SK-N-SH (cell line): ENCODE measurements around the gene SEMA3F.
A peak's percentile ranks its signal among the peaks of the same experiment; 100 is the strongest.

Experiments
- CTCF ChIP-seq: fragments of 200-600 bp; sonication (generic); IDR thresholded peaks from 2 replicates; pipeline ENCODE4 v1.6.1; 2017; ENCODE audit warnings: antibody characterized with exemption, mild to moderate bottlenecking, moderate library complexity
- EP300 ChIP-seq, 2 experiments: IDR thresholded peaks; 2 replicates each; pipeline versions ENCODE4 v1.4.0 to v1.6.1; 2012; ENCODE audit warnings: borderline replicate concordance in 1 of 2, low read depth in 1 of 2, low read length in 1 of 2
- GABPA ChIP-seq: IDR thresholded peaks from 2 replicates; pipeline ENCODE4 v1.4.0; 2012; ENCODE audit warnings: low read depth, mild to moderate bottlenecking
- GATA2 ChIP-seq: sonication (generic); formaldehyde crosslinking; IDR thresholded peaks from 2 replicates; pipeline ENCODE4 v1.5.0; 2020; ENCODE audit warnings: mild to moderate bottlenecking, missing genetic modification reagents
- MEF2A ChIP-seq: IDR thresholded peaks from 2 replicates; pipeline ENCODE4 v1.4.0; 2012; ENCODE audit warnings: low read depth, borderline replicate concordance
- MXI1 ChIP-seq: IDR thresholded peaks from 2 replicates; pipeline ENCODE4 v1.6.1; 2012; ENCODE audit warnings: mild to moderate bottlenecking, low read depth, low read length, improper control_type of control experiment
- NRF1 ChIP-seq: IDR thresholded peaks from 2 replicates; pipeline ENCODE4 v1.6.1; 2012; ENCODE audit warnings: low read depth, mild to moderate bottlenecking, low read length
- POLR2AphosphoS5 ChIP-seq: IDR thresholded peaks from 2 replicates; pipeline ENCODE4 v1.6.1; 2012; ENCODE audit warnings: low read depth, low read length
- RCOR1 ChIP-seq: fragments of 150-350 bp; IDR thresholded peaks from 2 replicates; pipeline ENCODE4 v1.6.1; 2017; ENCODE audit warnings: antibody characterized with exemption, low read length
- USF1 ChIP-seq: IDR thresholded peaks from 2 replicates; pipeline ENCODE4 v1.4.0; 2012; ENCODE audit warnings: low read depth, borderline replicate concordance
- TF ChIP-seq, protein P1 (sequence below): IDR thresholded peaks from 2 replicates; pipeline ENCODE4 v1.6.1; 2012; ENCODE audit warnings: mild to moderate bottlenecking, low read depth, low read length, moderate library complexity

DNA sequence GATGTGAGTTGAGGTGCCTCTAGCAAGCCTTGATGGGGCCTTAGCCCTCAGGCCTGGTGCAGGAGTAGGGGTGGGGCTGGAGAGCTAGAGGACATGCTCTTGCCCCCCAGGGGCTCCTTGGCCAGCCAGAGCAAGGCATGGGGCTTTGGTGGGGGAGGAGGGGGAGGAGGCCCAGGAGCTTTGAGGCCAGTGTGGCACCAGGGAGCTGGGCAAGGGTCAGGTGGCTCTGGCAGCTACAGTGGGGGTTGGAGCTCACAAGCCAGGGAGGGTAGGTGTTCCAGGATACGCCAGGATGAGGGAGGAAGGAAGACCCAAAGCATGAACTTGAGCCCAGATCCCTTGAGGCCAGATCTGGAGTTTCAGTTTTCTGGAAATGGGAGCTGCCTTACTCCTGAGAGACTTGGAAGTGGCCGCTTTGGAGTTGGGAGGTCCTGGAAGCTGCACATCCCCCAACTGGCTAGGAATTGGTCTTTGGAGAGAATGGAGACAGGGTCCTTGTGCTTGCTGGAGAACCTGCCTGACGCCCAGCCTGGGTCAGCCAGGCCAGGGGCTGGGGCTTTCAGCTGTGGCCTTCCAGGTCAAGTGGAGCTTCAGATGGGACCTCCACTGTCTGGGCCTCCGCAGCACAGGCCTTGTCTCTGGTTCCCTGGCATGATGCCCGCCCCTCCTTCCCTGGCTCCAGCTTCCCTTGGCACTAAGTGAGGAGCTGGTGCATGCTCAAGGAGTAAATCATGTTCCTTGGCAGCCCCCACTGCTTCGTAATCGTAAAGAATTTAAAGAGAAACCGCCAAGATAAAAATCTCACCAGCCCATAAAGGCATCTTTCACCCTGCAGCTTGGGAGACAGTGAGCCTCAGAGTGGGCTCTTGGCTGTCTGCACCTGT, 8.7 kb downstream of the SEMA3F start:
- TF ChIP-seq NRF1 (no peak), GABPA (no peak), GATA2 (CRISPR knock-in tag) (no peak), MXI1 (no peak), POLR2AphosphoS5 (peak; percentile 73), CTCF (no peak), MEF2A (no peak), RCOR1 (no peak), EP300 (IDR thresholded peaks at IDR 0.05; ENCODE audit: borderline replicate concordance in 1 of 2, low read depth in 1 of 2, low read length in 1 of 2) (peak in 1 of 2 experiments; percentile 90; a peak in 1 of 4 replicates), USF1 (no peak)
- TF ChIP-seq, protein P1, sequence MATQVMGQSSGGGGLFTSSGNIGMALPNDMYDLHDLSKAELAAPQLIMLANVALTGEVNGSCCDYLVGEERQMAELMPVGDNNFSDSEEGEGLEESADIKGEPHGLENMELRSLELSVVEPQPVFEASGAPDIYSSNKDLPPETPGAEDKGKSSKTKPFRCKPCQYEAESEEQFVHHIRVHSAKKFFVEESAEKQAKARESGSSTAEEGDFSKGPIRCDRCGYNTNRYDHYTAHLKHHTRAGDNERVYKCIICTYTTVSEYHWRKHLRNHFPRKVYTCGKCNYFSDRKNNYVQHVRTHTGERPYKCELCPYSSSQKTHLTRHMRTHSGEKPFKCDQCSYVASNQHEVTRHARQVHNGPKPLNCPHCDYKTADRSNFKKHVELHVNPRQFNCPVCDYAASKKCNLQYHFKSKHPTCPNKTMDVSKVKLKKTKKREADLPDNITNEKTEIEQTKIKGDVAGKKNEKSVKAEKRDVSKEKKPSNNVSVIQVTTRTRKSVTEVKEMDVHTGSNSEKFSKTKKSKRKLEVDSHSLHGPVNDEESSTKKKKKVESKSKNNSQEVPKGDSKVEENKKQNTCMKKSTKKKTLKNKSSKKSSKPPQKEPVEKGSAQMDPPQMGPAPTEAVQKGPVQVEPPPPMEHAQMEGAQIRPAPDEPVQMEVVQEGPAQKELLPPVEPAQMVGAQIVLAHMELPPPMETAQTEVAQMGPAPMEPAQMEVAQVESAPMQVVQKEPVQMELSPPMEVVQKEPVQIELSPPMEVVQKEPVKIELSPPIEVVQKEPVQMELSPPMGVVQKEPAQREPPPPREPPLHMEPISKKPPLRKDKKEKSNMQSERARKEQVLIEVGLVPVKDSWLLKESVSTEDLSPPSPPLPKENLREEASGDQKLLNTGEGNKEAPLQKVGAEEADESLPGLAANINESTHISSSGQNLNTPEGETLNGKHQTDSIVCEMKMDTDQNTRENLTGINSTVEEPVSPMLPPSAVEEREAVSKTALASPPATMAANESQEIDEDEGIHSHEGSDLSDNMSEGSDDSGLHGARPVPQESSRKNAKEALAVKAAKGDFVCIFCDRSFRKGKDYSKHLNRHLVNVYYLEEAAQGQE = peak; percentile 23; the same call in 1 of the 2 replicates
